Activated naive CD4-positive, alpha-beta T cell treated with anti-CD3 and anti-CD28 coated beads, Interleukin-2, amount 50 U/mL, for 72 hours (primary cell): ENCODE measurements around the gene OTOP3. TPM values are rescaled to one million over a fixed set of nuclear protein-coding genes. Genes with fewer than 3 reads are reported as not detected.
"Not testable (repeated sequence)": the region's sequence is repeated elsewhere in the genome, so short reads cannot be mapped to it uniquely, and the experiment has no call there.

Source experiments
- ATAC-seq, 2 donors: fragments of 150-1000 bp; cut with Tn5 transposase; 2 replicates each; pipeline ENCODE4 v1.10.0; 2021; ENCODE audit warnings: mild to moderate bottlenecking in 2 of 2, moderate library complexity in 2 of 2
- DNase-seq, 2 donors: peaks; one replicate each; pipeline ENCODE4 v3.0.0; 2021 to 2022; ENCODE audit warnings: low spot score in 2 of 2
- H3K27ac Mint-ChIP-seq, 2 donors: one replicate each; pipeline ENCODE4 v1.8.0; 2022; ENCODE audit warnings: mild to moderate bottlenecking in 2 of 2, mixed read lengths in 2 of 2
- H3K36me3 Mint-ChIP-seq, 2 donors: one replicate each; pipeline ENCODE4 v1.8.0; 2022; ENCODE audit warnings: mixed read lengths in 2 of 2
- H3K9me3 Mint-ChIP-seq, 2 donors: one replicate each; pipeline ENCODE4 v1.8.0; 2022; ENCODE audit warnings: mixed read lengths in 2 of 2
- total RNA-seq, 2 donors: library from RNA; stranded (reverse); gene quantifications; one replicate each; pipeline ENCODE4 v1.2.3, GENCODE V29; 2022

The OTOP3 gene
- total RNA-seq, 2 donors from 2014 or later = not detected

GRCh38 chr17:74909097-74909496, 26.6 kb upstream of the OTOP3 start:
- not testable (repeated sequence) for DNase-seq, H3K36me3 Mint-ChIP-seq, ATAC-seq, H3K27ac Mint-ChIP-seq, H3K9me3 Mint-ChIP-seq

GRCh38 chr17:74911423-74911822, 24.3 kb upstream of the OTOP3 start:
- not testable (repeated sequence) for H3K27ac Mint-ChIP-seq, ATAC-seq, H3K9me3 Mint-ChIP-seq, DNase-seq, H3K36me3 Mint-ChIP-seq

- no peak overlapping the region for H3K27ac Mint-ChIP-seq
- no peak for DNase-seq
- no peaks in the 10 kb centered on the region for H3K36me3 Mint-ChIP-seq
Measured at GRCh38 chr17:74916136-74916850, 19.4 kb upstream of the OTOP3 start.

GRCh38 chr17:74916851-74917199, 18.9 kb upstream of the OTOP3 start:
- ATAC-seq (no peak), DNase-seq (no peak)
- H3K27ac Mint-ChIP-seq = no peak overlapping the region
- no peaks in the 10 kb centered on the region for H3K36me3 Mint-ChIP-seq
- H3K9me3 Mint-ChIP-seq = no peaks in the 10 kb centered on the region

More at GRCh38 chr17:74916136-74916850, 19.4 kb upstream of the OTOP3 start:
- no peaks in the 10 kb centered on the region for H3K9me3 Mint-ChIP-seq
- ATAC-seq = no peak

GRCh38 chr17:74917430-74917829, 18.3 kb upstream of the OTOP3 start:
- no peak for DNase-seq
- no peak overlapping the region for H3K27ac Mint-ChIP-seq
- no peaks in the 10 kb centered on the region for H3K9me3 Mint-ChIP-seq
- ATAC-seq = no peak
- H3K36me3 Mint-ChIP-seq = no peaks in the 10 kb centered on the region

GRCh38 chr17:74918906-74919305, 16.8 kb upstream of the OTOP3 start:
- Mint-ChIP-seq H3K27ac (no peak overlapping the region), H3K9me3 (no peaks in the 10 kb centered on the region), H3K36me3 (no peaks in the 10 kb centered on the region)
- ATAC-seq (no peak), DNase-seq (no peak)

- no peaks in the 10 kb centered on the region for H3K36me3 Mint-ChIP-seq
- DNase-seq = no peak
- H3K9me3 Mint-ChIP-seq = no peaks in the 10 kb centered on the region
- no peak overlapping the region for H3K27ac Mint-ChIP-seq
- ATAC-seq = no peak
Measured at GRCh38 chr17:74919440-74920305, 16.0 kb upstream of the OTOP3 start.

- ATAC-seq = no peak
Measured at GRCh38 chr17:74920306-74920620, 15.4 kb upstream of the OTOP3 start.

GRCh38 chr17:74920642-74921025, 15.1 kb upstream of the OTOP3 start:
- Mint-ChIP-seq H3K36me3 (no peaks in the 10 kb centered on the region), H3K27ac (no peak overlapping the region), H3K9me3 (no peaks in the 10 kb centered on the region)
- ATAC-seq (no peak), DNase-seq (no peak)

More at GRCh38 chr17:74920306-74920620, 15.4 kb upstream of the OTOP3 start:
- no peak for DNase-seq
- no peaks in the 10 kb centered on the region for H3K36me3 Mint-ChIP-seq
- no peaks in the 10 kb centered on the region for H3K9me3 Mint-ChIP-seq
- H3K27ac Mint-ChIP-seq = no peak overlapping the region

- Mint-ChIP-seq H3K27ac (no peak overlapping the region), H3K9me3 (no peaks in the 10 kb centered on the region), H3K36me3 (peaks cover 0 to 3% of the 10 kb centered on the region in 2 donors)
- ATAC-seq (no peak), DNase-seq (no peak)
Measured at GRCh38 chr17:74921026-74921681, 14.5 kb upstream of the OTOP3 start.

- H3K27ac Mint-ChIP-seq = no peak overlapping the region
- peaks cover 0 to 4% of the 10 kb centered on the region in 2 donors for H3K36me3 Mint-ChIP-seq
- DNase-seq (no peak), ATAC-seq (no peak)
- no peaks in the 10 kb centered on the region for H3K9me3 Mint-ChIP-seq
Measured at GRCh38 chr17:74921769-74922168, 13.9 kb upstream of the OTOP3 start.

GRCh38 chr17:74922172-74922571, 13.5 kb upstream of the OTOP3 start:
- no peak overlapping the region for H3K27ac Mint-ChIP-seq

GRCh38 chr17:74922694-74923537, 12.8 kb upstream of the OTOP3 start, which contains the start of gene USH1G:
TSS of gene USH1G (minus strand) at chr17:74923255. CDS start at chr17:74923073, 182 bp downstream.
- H3K27ac Mint-ChIP-seq = no peak within 1 kb of the TSS
- peaks cover 0 to 4% of the 10 kb centered on the region in 2 donors for H3K36me3 Mint-ChIP-seq
- H3K9me3 Mint-ChIP-seq = no peaks in the 10 kb centered on the region
- no peak for DNase-seq
- ATAC-seq = peak; percentile 39 to 61

More at GRCh38 chr17:74922172-74922571, 13.5 kb upstream of the OTOP3 start:
- Mint-ChIP-seq H3K36me3 (peaks cover 0 to 4% of the 10 kb centered on the region in 2 donors), H3K9me3 (no peaks in the 10 kb centered on the region)
- DNase-seq = no peak
- no peak for ATAC-seq

- peak; percentile 64 to 88 for DNase-seq
- Mint-ChIP-seq H3K27ac (no peak overlapping the region), H3K9me3 (no peaks in the 10 kb centered on the region), H3K36me3 (peaks cover 0 to 4% of the 10 kb centered on the region in 2 donors)
- peak; percentile 76 to 79 for ATAC-seq
Measured at GRCh38 chr17:74923538-74924249, 12.0 kb upstream of the OTOP3 start.

GRCh38 chr17:74924250-74924948, 11.3 kb upstream of the OTOP3 start, which contains the start of gene OTOP2:
TSS of gene OTOP2 (plus strand) at chr17:74924273. CDS start at chr17:74924633, 360 bp downstream.
- no peak for ATAC-seq
- DNase-seq = no peak
- Mint-ChIP-seq H3K36me3 (peaks cover 0 to 4% of the 10 kb centered on the region in 2 donors), H3K9me3 (no peaks in the 10 kb centered on the region), H3K27ac (no peak within 1 kb of the TSS)
